ENCODE data around the gene ANO2.
"Not testable (repeated sequence)": the region's sequence is repeated elsewhere in the genome, so short reads cannot be mapped to it uniquely, and the experiment has no call there.

ANO2 gene

GRCh38 chr12:5682581-5682980 is 262.5 kb downstream of the ANO2 start:
- no peaks in the 10 kb centered on the region for H3K27me3 ChIP-seq (ENCODE audit: low read depth)
- DNase-seq (ENCODE audit: low spot score in 2 of 2): no peak
- in situ Hi-C loops (cut with MboI; ENCODE audit: low sequenced_read_pairs): no loop called here

GRCh38 chr12:5678176-5678575 is 266.9 kb downstream of the ANO2 start:
- no peaks in the 10 kb centered on the region for H3K27me3 ChIP-seq (ENCODE audit: low read depth)
- no peaks in the 10 kb centered on the region for H3K4me1 ChIP-seq
- no peaks in the 10 kb centered on the region for H3K36me3 ChIP-seq (replicated peaks)
- no peaks in the 10 kb centered on the region for H3K9me3 ChIP-seq
- DNase-seq (ENCODE audit: low spot score in 2 of 2): no peak
- in situ Hi-C loops (cut with MboI; ENCODE audit: low sequenced_read_pairs): no loop called here
- H3K4me3 ChIP-seq: no peak overlapping the region

More at GRCh38 chr12:5682581-5682980, 262.5 kb downstream of the ANO2 start:
- H3K36me3 ChIP-seq (replicated peaks): no peaks in the 10 kb centered on the region
- H3K4me1 ChIP-seq: no peaks in the 10 kb centered on the region
- no peak overlapping the region for H3K4me3 ChIP-seq
- H3K9me3 ChIP-seq: no peaks in the 10 kb centered on the region

GRCh38 chr12:5669624-5670023 is 275.4 kb downstream of the ANO2 start:
- H3K4me1 ChIP-seq; DNase-seq (ENCODE audit: low spot score in 2 of 2); in situ Hi-C loops (cut with MboI; ENCODE audit: low sequenced_read_pairs); H3K27me3 ChIP-seq (ENCODE audit: low read depth); H3K4me3 ChIP-seq; H3K9me3 ChIP-seq; H3K36me3 ChIP-seq (replicated peaks): not testable (repeated sequence)

GRCh38 chr12:5665615-5666014 is 279.4 kb downstream of the ANO2 start:
- H3K9me3 ChIP-seq: no peaks in the 10 kb centered on the region
- H3K4me3 ChIP-seq: no peak overlapping the region
- H3K36me3 ChIP-seq (replicated peaks): no peaks in the 10 kb centered on the region
- no peak for DNase-seq (ENCODE audit: low spot score in 2 of 2)
- in situ Hi-C loops (cut with MboI; ENCODE audit: low sequenced_read_pairs): no loop called here
- H3K4me1 ChIP-seq: no peaks in the 10 kb centered on the region
- no peaks in the 10 kb centered on the region for H3K27me3 ChIP-seq (ENCODE audit: low read depth)

- Histone ChIP-seq H3K4me3 (no peak overlapping the region), H3K36me3 (replicated peaks) (no peaks in the 10 kb centered on the region), H3K27me3 (ENCODE audit: low read depth) (no peaks in the 10 kb centered on the region), H3K4me1 (no peaks in the 10 kb centered on the region), H3K9me3 (no peaks in the 10 kb centered on the region)
- no peak for DNase-seq (ENCODE audit: low spot score in 2 of 2)
- in situ Hi-C loops (cut with MboI; ENCODE audit: low sequenced_read_pairs): no loop called here
Observed at GRCh38 chr12:5661811-5662210, 283.2 kb downstream of the ANO2 start.

- no peaks in the 10 kb centered on the region for H3K36me3 ChIP-seq (replicated peaks)
- H3K9me3 ChIP-seq: no peaks in the 10 kb centered on the region
- no peak for DNase-seq (ENCODE audit: low spot score in 2 of 2)
- H3K27me3 ChIP-seq (ENCODE audit: low read depth): no peaks in the 10 kb centered on the region
- no peak overlapping the region for H3K4me3 ChIP-seq
- no peaks in the 10 kb centered on the region for H3K4me1 ChIP-seq
- in situ Hi-C loops (cut with MboI; ENCODE audit: low sequenced_read_pairs): no loop called here
Observed at GRCh38 chr12:5660238-5660637, 284.8 kb downstream of the ANO2 start.

- H3K36me3 ChIP-seq (replicated peaks); H3K4me1 ChIP-seq; H3K9me3 ChIP-seq; H3K4me3 ChIP-seq; in situ Hi-C loops (cut with MboI; ENCODE audit: low sequenced_read_pairs); DNase-seq (ENCODE audit: low spot score in 2 of 2); H3K27me3 ChIP-seq (ENCODE audit: low read depth): not testable (repeated sequence)
Observed at GRCh38 chr12:5658339-5658941, 286.6 kb downstream of the ANO2 start.

- in situ Hi-C loops (cut with MboI; ENCODE audit: low sequenced_read_pairs): no loop called here
- no peaks in the 10 kb centered on the region for H3K36me3 ChIP-seq (replicated peaks)
- no peak for DNase-seq (ENCODE audit: low spot score in 2 of 2)
- no peaks in the 10 kb centered on the region for H3K9me3 ChIP-seq
- no peaks in the 10 kb centered on the region for H3K27me3 ChIP-seq (ENCODE audit: low read depth)
- no peaks in the 10 kb centered on the region for H3K4me1 ChIP-seq
- H3K4me3 ChIP-seq: no peak overlapping the region
Observed at GRCh38 chr12:5656836-5657235, 288.2 kb downstream of the ANO2 start.

- H3K4me3 ChIP-seq: no peak overlapping the region
- no peaks in the 10 kb centered on the region for H3K27me3 ChIP-seq (ENCODE audit: low read depth)
- no peaks in the 10 kb centered on the region for H3K4me1 ChIP-seq
- H3K36me3 ChIP-seq (replicated peaks): no peaks in the 10 kb centered on the region
- no peaks in the 10 kb centered on the region for H3K9me3 ChIP-seq
- no peak for DNase-seq (ENCODE audit: low spot score in 2 of 2)
- in situ Hi-C loops (cut with MboI; ENCODE audit: low sequenced_read_pairs): no loop called here
Observed at GRCh38 chr12:5655120-5655519, 289.9 kb downstream of the ANO2 start.

GRCh38 chr12:5654019-5654418 is 291.0 kb downstream of the ANO2 start:
- Histone ChIP-seq H3K27me3 (ENCODE audit: low read depth) (no peaks in the 10 kb centered on the region), H3K36me3 (replicated peaks) (no peaks in the 10 kb centered on the region), H3K4me1 (no peaks in the 10 kb centered on the region), H3K9me3 (no peaks in the 10 kb centered on the region), H3K4me3 (no peak overlapping the region)
- DNase-seq (ENCODE audit: low spot score in 2 of 2): no peak
- in situ Hi-C loops (cut with MboI; ENCODE audit: low sequenced_read_pairs): no loop called here

GRCh38 chr12:5650829-5651461 is 294.1 kb downstream of the ANO2 start:
- no peak for DNase-seq (ENCODE audit: low spot score in 2 of 2)
- in situ Hi-C loops (cut with MboI; ENCODE audit: low sequenced_read_pairs): no loop called here
- Histone ChIP-seq H3K9me3 (no peaks in the 10 kb centered on the region), H3K4me1 (no peaks in the 10 kb centered on the region), H3K4me3 (no peak overlapping the region), H3K27me3 (ENCODE audit: low read depth) (no peaks in the 10 kb centered on the region), H3K36me3 (replicated peaks) (no peaks in the 10 kb centered on the region)

GRCh38 chr12:5650281-5650680 is 294.8 kb downstream of the ANO2 start:
- Histone ChIP-seq H3K4me1 (no peaks in the 10 kb centered on the region), H3K36me3 (replicated peaks) (no peaks in the 10 kb centered on the region), H3K9me3 (no peaks in the 10 kb centered on the region), H3K4me3 (no peak overlapping the region), H3K27me3 (ENCODE audit: low read depth) (no peaks in the 10 kb centered on the region)
- DNase-seq (ENCODE audit: low spot score in 2 of 2): no peak
- in situ Hi-C loops (cut with MboI; ENCODE audit: low sequenced_read_pairs): no loop called here

- no peak for DNase-seq (ENCODE audit: low spot score in 2 of 2)
- Histone ChIP-seq H3K27me3 (ENCODE audit: low read depth) (no peaks in the 10 kb centered on the region), H3K9me3 (no peaks in the 10 kb centered on the region), H3K4me1 (no peaks in the 10 kb centered on the region), H3K36me3 (replicated peaks) (no peaks in the 10 kb centered on the region), H3K4me3 (no peak overlapping the region)
- in situ Hi-C loops (cut with MboI; ENCODE audit: low sequenced_read_pairs): no loop called here
Observed at GRCh38 chr12:5648692-5649359, 296.2 kb downstream of the ANO2 start.

- H3K4me3 ChIP-seq: no peak overlapping the region
- H3K27me3 ChIP-seq (ENCODE audit: low read depth): no peaks in the 10 kb centered on the region
- H3K9me3 ChIP-seq: no peaks in the 10 kb centered on the region
- no peak for DNase-seq (ENCODE audit: low spot score in 2 of 2)
- H3K36me3 ChIP-seq (replicated peaks): no peaks in the 10 kb centered on the region
- no peaks in the 10 kb centered on the region for H3K4me1 ChIP-seq
- in situ Hi-C loops (cut with MboI; ENCODE audit: low sequenced_read_pairs): no loop called here
Observed at GRCh38 chr12:5643266-5643665, 301.8 kb downstream of the ANO2 start.

Data from HAP-1 (cell line).